Fibroblast of pulmonary artery (primary cell): ENCODE results near the gene TRERF1.
"Not testable (repeated sequence)": the region's sequence is repeated elsewhere in the genome, so short reads cannot be mapped to it uniquely, and the experiment has no call there.

ENCODE experiments used
- DNase-seq: peaks from one replicate; pipeline ENCODE4 v3.0.0-alpha.2; 2010; ENCODE audit warnings: low read depth
- H3K4me3 ChIP-seq: replicated peaks from 2 replicates; pipeline ENCODE4 v1.5.1; 2011; ENCODE audit warnings: low read depth, mild to moderate bottlenecking, control low read depth, low read length, moderate library complexity
- CTCF ChIP-seq: IDR thresholded peaks from 2 replicates; pipeline ENCODE4 v1.5.1; 2011; ENCODE audit warnings: mild to moderate bottlenecking, control low read depth, low read length, inconsistent platforms; ENCODE audit errors: missing control alignments

The TRERF1 gene

GRCh38 chr6:42448927-42449659, 2.6 kb downstream of the TRERF1 start:
- DNase-seq: no peak
- no peak for TF ChIP-seq CTCF
- H3K4me3 ChIP-seq: peak overlapping the region; percentile 71

GRCh38 chr6:42448391-42448790, 3.3 kb downstream of the TRERF1 start:
- no peak for DNase-seq
- peak overlapping the region; percentile 17 for H3K4me3 ChIP-seq
- TF ChIP-seq CTCF: no peak

GRCh38 chr6:42446996-42447395, 4.7 kb downstream of the TRERF1 start:
- TF ChIP-seq CTCF: no peak
- no peak for DNase-seq
- no peak overlapping the region for H3K4me3 ChIP-seq

- no peak for DNase-seq
- H3K4me3 ChIP-seq: no peak overlapping the region
- no peak for TF ChIP-seq CTCF
Observed at GRCh38 chr6:42446370-42446769, 5.4 kb downstream of the TRERF1 start.

GRCh38 chr6:42445955-42446354, 5.8 kb downstream of the TRERF1 start:
- not testable (repeated sequence) for DNase-seq, H3K4me3 ChIP-seq

- no peak overlapping the region for H3K4me3 ChIP-seq
- DNase-seq: peak; percentile 29
- no peak for TF ChIP-seq CTCF
Observed at GRCh38 chr6:42443312-42444060, 8.2 kb downstream of the TRERF1 start.

GRCh38 chr6:42441697-42442081, 10.0 kb downstream of the TRERF1 start:
- DNase-seq: no peak
- no peak overlapping the region for H3K4me3 ChIP-seq

More at GRCh38 chr6:42441697-42442081, 10.0 kb downstream of the TRERF1 start:
- no peak for TF ChIP-seq CTCF
